Measurements from ENCODE around the gene LY6G6F. TPM values are rescaled to one million over a fixed set of nuclear protein-coding genes. Genes with fewer than 3 reads are reported as not detected.
A peak's percentile ranks its signal among the peaks of the same experiment; 100 is the strongest.

The LY6G6F gene
- total and polyA plus RNA-seq, 2 of the 13 experiments (the other 11 are each of a cell fraction or from before 2014, with no cell fraction given) = not detected

GRCh38 chr6:31736021-31736767 is 29.5 kb downstream of the LY6G6F start, which contains the start of gene CLIC1 (continued):
- TF ChIP-seq, protein P1, sequence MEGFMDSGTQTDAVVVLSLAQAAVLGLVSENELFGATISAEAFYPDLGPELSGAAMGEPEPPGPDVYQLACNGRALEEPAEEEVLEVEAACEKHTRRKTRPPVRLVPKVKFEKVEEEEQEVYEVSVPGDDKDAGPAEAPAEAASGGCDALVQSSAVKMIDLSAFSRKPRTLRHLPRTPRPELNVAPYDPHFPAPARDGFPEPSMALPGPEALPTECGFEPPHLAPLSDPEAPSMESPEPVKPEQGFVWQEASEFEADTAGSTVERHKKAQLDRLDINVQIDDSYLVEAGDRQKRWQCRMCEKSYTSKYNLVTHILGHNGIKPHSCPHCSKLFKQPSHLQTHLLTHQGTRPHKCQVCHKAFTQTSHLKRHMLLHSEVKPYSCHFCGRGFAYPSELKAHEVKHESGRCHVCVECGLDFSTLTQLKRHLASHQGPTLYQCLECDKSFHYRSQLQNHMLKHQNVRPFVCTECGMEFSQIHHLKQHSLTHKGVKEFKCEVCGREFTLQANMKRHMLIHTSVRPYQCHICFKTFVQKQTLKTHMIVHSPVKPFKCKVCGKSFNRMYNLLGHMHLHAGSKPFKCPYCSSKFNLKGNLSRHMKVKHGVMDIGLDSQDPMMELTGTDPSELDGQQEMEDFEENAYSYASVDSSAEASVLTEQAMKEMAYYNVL (CRISPR knock-in tag; IDR thresholded peaks at IDR 0.05; ENCODE audit: borderline replicate concordance) = 0 out of 2 replicates have a peak, but pooled peaks have one; percentile 15
- TF ChIP-seq FOXP1 (IDR thresholded peaks at IDR 0.05) (no peak), FOXP1 (CRISPR knock-in tag; IDR thresholded peaks at IDR 0.05) (peak; percentile 31; the same call in 1 of the 2 replicates), ZNF451 (CRISPR knock-in tag; IDR thresholded peaks at IDR 0.05) (no peak), REPIN1 (CRISPR knock-in tag; IDR thresholded peaks at IDR 0.05; ENCODE audit: borderline replicate concordance, low read depth) (peak; percentile 49; the same call in 1 of the 2 replicates), HOXA7 (CRISPR knock-in tag; IDR thresholded peaks at IDR 0.05) (no peak), ZNF180 (CRISPR knock-in tag; IDR thresholded peaks at IDR 0.05; ENCODE audit: borderline replicate concordance, low read depth) (no peak), ZNF570 (CRISPR knock-in tag; IDR thresholded peaks at IDR 0.05; ENCODE audit: borderline replicate concordance) (0 out of 2 replicates have a peak, but pooled peaks have one; percentile 3), SNAPC2 (CRISPR knock-in tag; IDR thresholded peaks at IDR 0.05) (0 out of 2 replicates have a peak, but pooled peaks have one; percentile 42), ZNF367 (CRISPR knock-in tag; IDR thresholded peaks at IDR 0.05; ENCODE audit: borderline replicate concordance) (no peak), ZIK1 (CRISPR knock-in tag; IDR thresholded peaks at IDR 0.05; ENCODE audit: borderline replicate concordance, low read depth) (no peak; the same call in none of the 2 replicates), SNAPC5 (CRISPR knock-in tag; IDR thresholded peaks at IDR 0.05; ENCODE audit: borderline replicate concordance) (0 out of 2 replicates have a peak, but pooled peaks have one; percentile 16), BRCA1 (CRISPR knock-in tag; IDR thresholded peaks at IDR 0.05) (no peak; the same call in 1 of the 2 replicates), POLR2AphosphoS2 (IDR thresholded peaks at IDR 0.05; ENCODE audit: low read depth, low read length) (peak; percentile 84; the same call in 1 of the 2 replicates), REXO4 (CRISPR knock-in tag; IDR thresholded peaks at IDR 0.05; ENCODE audit: borderline replicate concordance) (no peak), ATM (IDR thresholded peaks at IDR 0.05; ENCODE audit: borderline replicate concordance) (no peak), IKZF1 (IDR thresholded peaks at IDR 0.05) (no peak), ZBTB3 (CRISPR knock-in tag; IDR thresholded peaks at IDR 0.05; ENCODE audit: borderline replicate concordance, low read depth) (no peak), MEIS2 (CRISPR knock-in tag; IDR thresholded peaks at IDR 0.05) (no peak; the same call in 1 of the 2 replicates), HNRNPUL1 (IDR thresholded peaks at IDR 0.05; ENCODE audit: low read depth, low read length) (no peak), REL (CRISPR knock-in tag; conservative IDR thresholded peaks at IDR 0.05) (peak; percentile 79; the same call in 1 of the 2 replicates)
- TF ChIP-seq, protein P2, sequence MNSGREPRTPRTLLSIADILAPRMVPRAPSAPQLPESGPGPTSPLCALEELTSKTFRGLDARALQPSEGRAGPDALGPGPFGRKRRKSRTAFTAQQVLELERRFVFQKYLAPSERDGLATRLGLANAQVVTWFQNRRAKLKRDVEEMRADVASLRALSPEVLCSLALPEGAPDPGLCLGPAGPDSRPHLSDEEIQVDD (CRISPR knock-in tag; IDR thresholded peaks at IDR 0.05; ENCODE audit: borderline replicate concordance) = no peak
- TF ChIP-seq, protein P3, sequence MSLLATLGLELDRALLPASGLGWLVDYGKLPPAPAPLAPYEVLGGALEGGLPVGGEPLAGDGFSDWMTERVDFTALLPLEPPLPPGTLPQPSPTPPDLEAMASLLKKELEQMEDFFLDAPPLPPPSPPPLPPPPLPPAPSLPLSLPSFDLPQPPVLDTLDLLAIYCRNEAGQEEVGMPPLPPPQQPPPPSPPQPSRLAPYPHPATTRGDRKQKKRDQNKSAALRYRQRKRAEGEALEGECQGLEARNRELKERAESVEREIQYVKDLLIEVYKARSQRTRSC (CRISPR knock-in tag; IDR thresholded peaks at IDR 0.05; ENCODE audit: low read depth) = peak; percentile 50; the same call in 1 of the 2 replicates
